HG02588 (cell line): ENCODE measurements around the gene SMU1.

ENCODE experiments used
- ATAC-seq: cut with Tn5 transposase; IDR thresholded peaks from one replicate; pipeline ENCODE4 v1.9.1; 2021; ENCODE audit warnings: mild to moderate bottlenecking, moderate library complexity; ENCODE audit not compliant: unreplicated experiment

Gene SMU1

GRCh38 chr9:33048054-33048465 lies 28.4 kb downstream of the SMU1 start:
- ATAC-seq: no peak

DNA sequence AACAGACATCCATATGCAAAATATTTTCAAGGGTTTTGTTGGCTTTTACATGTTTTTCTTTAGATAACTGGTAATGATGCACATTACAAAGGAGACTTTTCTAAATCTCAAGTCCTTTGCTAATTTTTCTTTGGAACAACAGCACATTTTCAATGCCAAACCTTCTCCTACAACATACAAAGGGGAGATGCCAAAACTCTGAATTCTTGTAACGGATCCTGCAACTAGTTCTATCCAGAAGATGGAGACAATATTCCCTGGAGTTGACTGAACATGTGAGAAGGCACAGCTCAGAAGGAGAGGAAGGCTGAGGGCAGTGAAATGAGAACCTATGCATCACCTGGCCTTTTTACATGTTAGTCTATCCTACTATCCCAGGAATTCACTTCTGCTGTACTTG lies 30.4 kb downstream of the SMU1 start:
- no peak for ATAC-seq

GRCh38 chr9:33044677-33045282 lies 31.7 kb downstream of the SMU1 start:
- ATAC-seq: no peak

- ATAC-seq: peak; percentile 78
Observed at GRCh38 chr9:33044162-33044673, 32.3 kb downstream of the SMU1 start.

DNA sequence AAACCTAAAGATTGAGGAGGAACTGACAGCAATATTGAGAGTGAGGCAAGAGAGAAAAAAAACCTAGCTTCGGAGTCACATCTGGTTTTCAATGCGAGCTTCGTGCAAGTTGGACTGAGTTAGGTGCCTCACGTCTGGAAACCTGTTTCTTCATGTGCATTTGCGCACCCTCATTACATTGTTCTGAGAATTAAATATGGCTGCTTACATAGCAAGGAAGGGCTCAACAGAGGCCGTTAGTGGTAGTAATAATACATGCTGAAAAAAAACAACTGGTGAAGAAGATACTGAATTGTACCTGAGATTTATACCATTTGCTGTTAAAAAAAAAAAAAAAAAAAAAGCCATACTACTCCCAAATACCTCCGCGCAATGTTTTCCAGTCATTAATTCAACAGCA lies 32.8 kb downstream of the SMU1 start:
- ATAC-seq: no peak

GRCh38 chr9:33042473-33042872 lies 34.0 kb downstream of the SMU1 start:
- no peak for ATAC-seq

DNA sequence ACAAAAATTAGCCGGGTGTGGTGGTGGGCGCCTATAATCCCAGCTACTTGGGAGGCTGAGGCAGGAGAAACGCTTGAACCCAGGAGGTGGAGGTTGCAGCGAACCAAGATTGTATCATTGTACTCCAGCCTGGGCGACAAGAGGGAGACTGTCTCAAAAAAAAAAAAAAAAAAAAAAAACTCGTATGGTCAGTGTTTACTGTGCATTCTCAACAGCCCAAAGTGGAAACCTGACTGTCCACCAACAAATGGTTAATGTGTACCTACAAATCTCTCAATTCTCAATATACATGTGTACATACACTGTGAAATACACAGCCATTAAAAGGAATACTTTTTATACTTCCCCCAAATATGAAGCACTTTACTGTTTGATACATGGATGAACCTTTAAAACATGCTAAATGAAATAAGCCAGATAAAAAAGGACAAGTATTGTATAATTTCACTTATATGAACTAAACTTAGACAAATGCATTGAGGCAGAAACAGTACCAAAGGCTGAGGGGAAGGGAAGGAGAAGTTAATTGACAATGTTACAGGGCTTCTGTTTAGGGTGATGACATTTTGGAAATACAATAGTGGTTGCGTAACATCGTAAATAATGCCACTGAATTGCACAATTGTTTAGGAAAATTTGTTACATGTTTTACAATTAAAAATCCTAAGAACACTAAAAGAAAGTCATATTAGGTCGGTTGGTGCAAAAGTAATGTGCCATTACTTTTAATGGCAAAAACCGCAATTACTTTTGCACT lies 34.9 kb downstream of the SMU1 start:
- no peak for ATAC-seq

GRCh38 chr9:33040792-33041431 lies 35.6 kb downstream of the SMU1 start:
- no peak for ATAC-seq

DNA sequence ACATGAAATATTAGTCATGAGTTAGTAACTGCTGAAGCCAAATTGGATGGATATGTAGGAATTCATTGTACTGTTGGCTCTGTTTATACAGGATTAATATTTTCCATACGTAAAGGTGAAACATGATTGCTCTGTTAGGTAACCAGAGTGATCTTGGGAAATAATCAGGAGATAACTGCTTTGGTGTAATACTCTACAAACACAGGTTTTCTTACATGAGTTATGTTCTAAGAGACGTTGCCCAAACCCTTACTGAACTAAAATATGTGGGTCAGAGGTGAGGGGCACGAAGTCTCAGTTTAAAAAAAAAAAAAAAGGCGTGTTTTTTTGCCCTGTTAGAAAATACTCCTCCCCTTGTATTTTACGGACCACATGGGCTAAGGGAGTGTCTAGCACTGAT lies 43.6 kb downstream of the SMU1 start:
- ATAC-seq: no peak

- no peak for ATAC-seq
Observed at GRCh38 chr9:33032292-33032691, 44.2 kb downstream of the SMU1 start.

DNA sequence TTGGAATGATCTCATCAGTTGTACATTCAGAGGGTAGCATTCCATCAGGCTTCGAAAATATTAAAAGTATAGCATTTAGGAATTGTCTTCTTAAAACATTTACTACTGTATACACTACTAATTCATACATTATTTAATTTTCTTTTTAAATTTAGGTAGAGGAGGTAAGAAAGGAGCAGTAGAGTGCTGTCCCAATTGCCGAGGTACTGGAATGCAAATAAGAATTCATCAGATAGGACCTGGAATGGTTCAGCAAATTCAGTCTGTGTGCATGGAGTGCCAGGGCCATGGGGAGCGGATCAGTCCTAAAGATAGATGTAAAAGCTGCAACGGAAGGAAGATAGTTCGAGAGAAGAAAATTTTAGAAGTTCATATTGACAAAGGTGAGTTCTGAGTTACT lies 46.2 kb downstream of the SMU1 start:
- ATAC-seq: no peak

DNA sequence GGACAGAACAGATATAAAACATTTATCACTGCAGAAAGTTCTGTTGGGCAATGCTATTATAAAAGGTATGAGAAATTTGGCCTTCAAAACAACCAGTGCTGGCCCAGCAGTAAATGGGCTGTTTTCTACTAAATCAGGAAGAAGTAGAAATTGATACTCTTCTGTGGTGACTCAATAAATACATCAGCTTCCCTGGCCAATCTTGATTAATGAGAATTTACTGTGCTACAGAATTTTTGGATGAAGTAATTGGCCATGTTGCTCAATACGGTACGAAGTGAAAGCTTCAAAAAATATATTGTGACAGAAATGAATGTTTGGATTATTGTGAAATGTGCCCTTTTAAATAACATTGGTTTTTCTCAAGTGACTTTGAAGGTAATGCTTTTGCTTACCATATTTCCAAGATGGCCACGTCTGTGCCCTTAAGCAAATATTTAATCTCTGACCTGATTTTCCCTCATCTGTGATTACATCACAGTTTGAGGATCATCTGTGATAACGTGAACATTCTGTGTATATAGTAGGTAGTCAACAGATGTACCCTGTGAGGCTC lies 47.2 kb downstream of the SMU1 start:
- ATAC-seq: no peak

DNA sequence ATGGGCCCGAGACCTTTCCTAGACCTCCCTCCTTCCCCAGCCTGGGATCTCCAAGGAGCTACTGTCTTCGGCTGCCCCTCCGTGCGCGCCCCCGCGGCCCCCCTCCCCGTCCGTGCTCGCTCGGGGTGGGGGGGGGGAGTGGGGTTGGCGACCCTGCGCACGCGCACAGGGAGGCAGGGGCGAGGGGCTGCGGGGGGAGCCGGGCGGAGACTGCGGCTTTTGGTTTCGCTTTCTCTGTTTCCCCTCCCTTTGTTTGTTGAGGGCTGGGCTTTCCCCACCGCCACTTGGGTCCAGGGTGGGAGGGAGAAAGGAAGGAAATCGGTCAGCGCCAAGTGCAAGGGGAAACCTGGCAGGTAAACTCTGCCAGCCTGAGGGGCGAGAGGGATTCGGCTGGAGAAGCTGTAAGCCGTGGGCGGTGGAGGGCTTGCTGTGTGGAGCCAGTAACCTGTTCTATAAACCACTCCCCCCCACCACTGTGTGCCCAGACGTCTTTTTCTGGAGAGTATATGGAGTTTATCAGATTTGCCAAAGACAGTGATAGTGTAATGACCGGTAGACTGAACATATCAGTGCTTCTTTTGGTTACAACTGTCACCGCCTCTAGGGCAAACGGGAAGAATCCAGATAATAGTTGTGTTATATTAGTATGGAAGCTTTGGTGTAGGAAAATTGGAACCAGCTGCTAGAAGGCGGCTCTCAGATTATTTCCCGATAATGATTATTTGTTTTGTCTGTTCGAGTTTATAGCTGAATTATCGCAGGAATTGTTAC lies 50.7 kb downstream of the SMU1 start:
- ATAC-seq: peak; percentile 44

DNA sequence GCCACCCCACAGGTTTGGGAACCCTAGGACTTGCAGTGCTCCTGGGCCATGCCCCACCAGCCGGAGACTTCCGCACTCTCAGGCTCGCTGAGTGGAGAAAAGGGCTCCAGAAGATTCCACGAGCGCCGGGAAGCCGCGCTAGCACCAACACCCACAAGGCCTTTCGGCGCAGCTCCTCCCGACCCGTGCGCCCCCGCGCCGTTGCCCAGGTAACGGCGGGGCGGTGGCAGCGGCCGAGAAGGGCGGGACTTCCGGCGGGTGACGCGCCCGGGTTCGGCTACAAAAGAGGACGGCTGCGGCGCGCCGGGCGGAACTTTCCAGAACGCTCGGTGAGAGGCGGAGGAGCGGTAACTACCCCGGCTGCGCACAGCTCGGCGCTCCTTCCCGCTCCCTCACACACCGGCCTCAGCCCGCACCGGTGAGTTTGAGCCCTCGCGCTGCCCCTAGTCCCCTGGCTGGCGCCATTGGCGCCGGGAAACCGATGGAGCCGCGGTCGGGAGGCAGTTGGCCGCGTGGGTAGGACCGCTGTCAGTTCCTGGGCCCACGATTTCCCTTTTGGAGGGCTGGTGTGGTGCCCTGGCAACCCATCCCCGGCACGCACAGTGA lies 51.4 kb downstream of the SMU1 start, which contains the start of gene DNAJA1:
Gene DNAJA1 (plus strand): TSS at position 308 of the 606 bp plus-strand sequence. CDS start 1,212 bp downstream, outside the sequence.
- peak; percentile 89 for ATAC-seq

DNA sequence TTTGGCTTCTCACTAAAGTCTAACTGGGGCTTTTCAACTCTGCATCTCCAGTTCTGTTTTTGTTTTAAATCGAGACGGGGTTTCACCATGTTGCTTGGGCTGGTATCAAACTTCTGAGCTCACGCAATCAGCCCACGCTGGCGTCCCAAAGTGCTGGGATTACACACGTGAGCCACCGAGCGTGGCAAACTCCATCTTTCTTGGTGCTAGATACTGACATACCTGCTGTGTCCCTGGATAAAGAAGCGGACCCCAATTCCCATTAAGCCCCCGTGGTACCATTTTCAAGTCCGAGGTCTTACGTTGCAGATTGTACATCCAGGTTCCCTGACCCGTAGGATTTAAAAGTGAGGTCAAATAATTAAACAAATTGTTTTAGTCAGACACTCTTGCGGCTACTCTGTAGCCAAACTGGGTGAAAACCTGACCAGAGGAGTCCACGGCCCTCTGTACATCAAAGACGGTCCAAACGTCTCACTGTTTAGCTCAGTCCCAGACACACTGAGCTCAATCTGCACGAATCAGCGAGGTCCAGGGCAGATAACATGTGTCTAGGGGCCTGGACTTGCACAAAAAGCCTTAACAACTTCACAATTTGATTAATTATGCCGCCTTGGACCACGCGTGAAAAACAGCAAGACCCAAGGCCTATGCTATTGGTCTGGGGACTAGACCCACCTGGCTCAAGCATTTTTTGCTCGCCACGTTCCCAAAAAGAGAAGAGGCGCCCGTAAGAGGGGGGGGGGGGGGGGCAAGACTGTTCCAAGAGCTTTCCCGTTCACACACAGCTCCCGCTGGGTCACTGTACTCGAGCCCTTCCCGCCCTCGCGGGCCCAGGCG lies 52.1 kb downstream of the SMU1 start:
- ATAC-seq: peak; percentile 1

DNA sequence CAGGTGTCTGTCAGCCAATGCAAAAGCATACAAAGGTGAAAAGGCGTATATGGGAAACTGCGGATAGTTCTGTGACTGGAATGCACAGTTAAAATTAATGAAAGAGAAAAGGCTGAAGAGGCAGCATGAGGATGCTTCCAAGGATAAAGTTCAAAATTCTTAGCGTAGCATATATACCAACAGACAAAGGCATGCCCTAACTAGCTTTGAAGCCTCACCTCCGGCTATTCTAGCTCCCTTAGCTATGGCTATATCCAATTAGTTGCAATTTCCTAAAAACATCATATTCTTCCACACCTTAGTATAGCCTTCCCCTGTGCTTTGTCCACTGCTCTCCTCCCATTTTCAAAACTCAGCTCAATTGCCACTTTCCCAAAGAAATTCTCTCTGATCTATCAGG lies 52.8 kb downstream of the SMU1 start:
- no peak for ATAC-seq

GRCh38 chr9:33022755-33023154 lies 53.7 kb downstream of the SMU1 start:
- no peak for ATAC-seq

- ATAC-seq: no peak
Observed at GRCh38 chr9:33022303-33022702, 54.2 kb downstream of the SMU1 start.

GRCh38 chr9:33019797-33020196 lies 56.7 kb downstream of the SMU1 start:
- ATAC-seq: no peak
